Stimulated activated CD8-positive, alpha-beta memory T cell treated with anti-CD3 and anti-CD28 coated beads, Interleukin-7, amount 100 ng/mL, for 48 hours (primary cell): ENCODE measurements around the gene TWF1.
"Not testable (repeated sequence)": the region's sequence is repeated elsewhere in the genome, so short reads cannot be mapped to it uniquely, and the experiment has no call there.

Experiments
- DNase-seq, 2 donors: peaks; one replicate each; pipeline ENCODE4 v3.0.0-alpha.2; 2020; ENCODE audit warnings: low read depth in 1 of 2; ENCODE audit errors: extremely low read depth in 1 of 2

Gene TWF1

DNA sequence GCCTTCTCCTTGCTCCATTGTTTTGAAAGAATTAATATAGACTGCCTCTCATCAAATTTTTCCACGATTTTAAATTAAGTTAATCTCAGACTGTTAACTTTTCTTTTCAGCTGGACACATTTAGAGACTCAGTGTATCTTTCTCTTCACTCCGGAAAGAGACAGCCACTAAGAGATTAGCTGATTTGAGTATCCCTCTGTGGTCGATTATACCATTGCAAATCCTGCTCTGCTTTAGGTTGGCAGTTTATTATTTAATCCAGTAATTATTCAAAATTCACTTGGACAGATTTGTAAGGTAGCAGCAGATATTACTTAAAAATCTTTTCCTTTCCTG, 588 bp upstream of the TWF1 start:
- DNase-seq = no peak

DNA sequence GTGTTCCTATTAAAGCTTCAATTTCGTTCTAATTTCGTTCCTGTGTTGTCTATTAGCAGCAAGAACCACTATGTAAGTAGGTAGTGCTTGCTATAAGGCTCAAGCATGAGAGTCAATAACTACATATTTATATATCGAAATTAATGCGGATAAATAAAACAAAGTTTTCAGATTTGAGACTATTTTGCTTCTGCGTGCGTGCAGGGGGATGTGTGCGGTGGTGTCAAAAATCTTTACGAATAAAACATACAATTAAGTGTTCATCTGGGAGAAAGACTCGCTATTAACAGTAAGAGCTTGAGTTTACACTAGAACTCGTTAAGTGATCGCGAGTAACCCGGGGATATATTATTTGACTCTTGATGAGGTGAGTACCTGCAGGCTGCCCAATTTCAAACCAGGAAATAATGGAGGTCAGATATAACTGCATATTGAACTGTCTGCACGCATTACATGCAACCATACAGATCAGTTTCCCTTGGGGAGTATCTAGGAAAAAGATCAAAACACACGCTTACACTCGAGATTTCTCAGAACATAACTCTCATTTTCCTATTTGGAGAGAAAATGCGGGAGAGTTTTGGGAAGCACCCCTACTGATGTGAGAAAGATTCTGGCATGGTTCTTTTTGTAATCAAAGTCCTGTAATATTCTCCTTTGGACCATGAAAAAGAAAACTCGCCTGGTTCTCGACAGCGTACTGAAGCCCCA, 813 bp downstream of the TWF1 start:
- no peak for DNase-seq

DNA sequence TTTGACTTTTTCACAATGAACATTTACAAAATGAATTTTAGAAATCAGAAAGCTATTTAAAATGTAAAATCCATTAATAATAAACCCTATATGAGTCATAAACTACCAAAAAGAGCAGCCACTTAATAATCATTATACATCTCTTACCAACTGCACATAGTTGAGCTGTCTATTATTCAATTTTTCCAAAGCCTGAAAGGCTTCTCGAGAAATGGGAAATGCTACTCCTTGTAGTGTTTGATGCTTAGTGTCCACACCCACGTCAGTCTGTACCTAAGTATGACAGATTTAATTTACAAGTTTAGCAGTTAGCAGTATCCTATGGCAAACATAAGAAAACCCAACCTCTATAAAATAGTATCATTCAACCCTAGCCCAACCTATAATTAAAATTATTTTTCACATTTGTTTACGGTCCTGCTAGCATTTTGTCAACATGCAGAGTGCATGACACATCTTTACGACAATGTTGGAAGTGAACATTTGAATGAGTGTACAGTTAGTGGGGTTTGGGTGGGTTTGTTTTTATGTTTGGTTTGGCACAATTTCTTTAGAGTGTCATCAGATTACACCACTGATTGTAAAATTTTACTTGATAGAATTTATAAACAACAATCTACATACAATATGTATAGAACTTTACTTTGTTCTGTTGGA, 8.4 kb downstream of the TWF1 start:
- DNase-seq = no peak

DNA sequence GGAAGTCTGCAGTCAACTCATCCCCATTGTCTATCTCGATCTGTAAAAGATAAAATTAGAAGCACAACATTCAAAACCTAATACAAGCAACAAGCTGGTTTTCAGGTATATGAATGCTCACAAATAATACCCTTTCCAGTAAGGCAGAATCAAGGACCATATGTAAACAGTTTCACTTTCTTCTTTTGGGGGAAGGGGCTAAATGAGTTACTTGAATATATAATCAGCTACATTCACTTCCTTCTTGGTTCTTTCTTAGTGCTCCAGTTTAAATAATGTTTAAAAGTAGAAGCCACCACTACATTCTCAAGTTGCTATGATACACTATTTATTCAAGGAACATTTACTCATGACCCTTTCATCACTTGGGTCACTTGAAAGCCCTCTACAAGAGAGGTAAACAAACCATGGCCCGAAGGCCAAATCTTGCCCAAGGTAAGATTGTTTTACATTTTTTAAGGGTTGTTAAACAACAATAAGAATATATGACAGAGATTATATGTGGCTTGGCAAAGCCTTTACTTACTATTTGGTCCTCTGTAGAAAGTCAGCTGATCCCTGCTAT, 10.3 kb downstream of the TWF1 start:
- no peak for DNase-seq

DNA sequence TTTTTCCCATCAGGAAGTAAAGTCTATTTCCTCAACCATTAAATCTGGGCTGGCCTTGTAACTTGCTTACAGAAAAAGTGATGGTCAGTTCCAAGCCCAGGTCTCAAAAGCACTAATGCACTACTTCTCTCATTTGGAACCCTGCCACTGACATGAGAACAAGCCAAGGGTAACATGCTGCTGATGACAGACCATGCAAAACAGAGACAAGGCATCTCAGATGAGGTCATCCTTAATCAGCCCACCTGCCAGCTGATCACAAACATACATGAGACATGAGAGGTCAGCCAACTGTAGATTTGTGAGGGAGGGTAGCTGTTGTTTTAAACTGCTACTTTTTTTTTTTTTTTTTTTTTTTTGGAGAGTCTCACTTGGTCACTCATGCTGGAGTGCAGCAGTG, 16.2 kb downstream of the TWF1 start:
- no peak for DNase-seq

DNA sequence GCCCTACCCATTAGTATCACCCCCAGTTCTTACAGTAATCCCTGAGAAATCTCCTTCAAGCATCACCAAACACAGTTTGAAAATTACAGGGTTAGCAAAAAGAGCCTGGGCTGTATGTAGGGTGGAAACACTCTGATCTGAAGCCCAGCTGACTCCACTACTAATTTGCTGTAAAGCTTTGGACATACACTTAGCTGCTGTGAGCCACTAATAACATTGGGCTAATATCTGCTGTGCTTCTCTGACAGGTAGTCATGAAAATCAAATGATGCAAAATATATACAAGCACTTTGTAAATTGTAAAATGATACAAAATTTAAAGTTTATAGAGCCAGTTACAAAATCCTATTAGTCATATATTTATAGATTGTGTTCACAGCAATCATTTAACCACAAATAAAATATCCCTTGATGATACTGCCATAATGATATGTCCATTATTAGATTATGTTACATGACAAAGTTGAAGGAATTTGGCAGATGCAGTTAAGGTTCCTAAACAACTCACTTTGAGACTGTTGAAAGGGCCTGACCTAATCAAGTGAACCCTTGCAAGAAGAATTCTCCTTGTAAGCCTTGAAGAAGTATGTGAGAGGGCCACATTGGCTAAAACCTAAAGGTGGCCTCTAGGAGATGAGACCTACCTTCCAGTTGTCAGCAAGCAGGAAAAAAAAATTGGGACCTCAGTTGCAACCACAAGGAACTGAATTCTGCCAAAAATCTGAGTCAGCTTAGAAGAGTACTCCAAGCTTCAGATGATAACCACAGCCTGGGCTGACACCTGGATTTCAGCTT, 19.0 kb downstream of the TWF1 start:
- DNase-seq = no peak

- no peak for DNase-seq
These were observed 29.6 kb downstream of the TWF1 start for GRCh38 chr12:43776498-43776897.

DNA sequence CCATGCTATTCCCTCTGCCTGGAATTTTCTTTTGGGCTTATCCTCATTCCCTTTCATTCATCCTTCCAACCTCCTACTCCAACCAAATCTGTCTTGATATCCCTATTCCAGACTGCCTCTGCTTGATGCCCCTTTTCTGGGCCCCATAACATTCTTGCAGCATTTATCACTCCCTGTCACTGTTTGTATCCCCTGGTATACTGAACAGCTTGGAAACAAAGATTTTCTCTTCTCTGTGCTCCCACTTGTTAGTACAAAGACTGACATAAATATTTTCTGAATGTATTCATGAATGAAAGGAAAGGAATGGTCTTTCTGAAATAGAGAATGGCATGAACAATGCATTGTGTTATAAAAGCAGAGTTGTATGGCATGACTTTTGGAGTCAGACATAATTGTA, 39.8 kb downstream of the TWF1 start:
- DNase-seq = no peak

DNA sequence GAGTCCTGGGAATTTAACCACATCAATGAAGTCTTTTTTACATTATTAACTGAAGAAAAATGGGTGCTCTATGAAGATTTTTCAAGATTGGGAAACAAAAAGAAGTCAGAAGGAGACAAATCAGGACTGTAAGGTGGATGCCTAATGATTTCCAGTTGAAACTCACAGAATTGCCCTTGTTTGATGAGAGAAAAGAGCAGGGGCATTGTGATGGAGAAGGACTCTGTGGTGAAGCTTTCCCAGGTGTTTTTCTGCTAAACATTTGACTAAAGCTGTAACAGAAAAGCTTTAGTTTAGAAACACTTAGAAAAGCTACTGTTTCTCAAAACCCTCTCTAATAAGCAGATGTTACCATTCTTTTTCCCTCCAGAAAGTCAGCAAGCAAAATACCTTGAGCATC, 41.6 kb downstream of the TWF1 start:
- no peak for DNase-seq

DNA sequence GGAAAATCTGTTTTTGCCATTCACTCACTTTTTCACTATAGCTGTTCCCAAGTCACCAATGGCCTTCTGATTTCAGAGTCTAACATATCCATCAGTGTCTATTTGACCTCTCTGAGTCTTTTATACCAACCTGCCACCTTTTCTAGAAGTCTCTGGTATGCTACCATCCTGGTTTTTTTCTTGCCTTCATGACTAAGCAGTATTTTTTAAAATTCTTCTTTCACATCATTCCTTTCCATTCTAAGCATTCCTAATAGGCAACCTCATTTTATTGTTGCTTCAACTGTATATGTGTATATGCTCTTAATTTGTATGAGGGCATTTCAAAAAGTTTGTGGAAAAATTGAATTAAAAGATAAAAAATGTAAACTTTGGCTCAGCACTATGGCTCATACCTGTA, 42.3 kb downstream of the TWF1 start:
- no peak for DNase-seq

- no peak for DNase-seq
These were observed 43.5 kb downstream of the TWF1 start for GRCh38 chr12:43762596-43762995.

- no peak for DNase-seq
These were observed 44.6 kb downstream of the TWF1 start for GRCh38 chr12:43761500-43761899.

DNA sequence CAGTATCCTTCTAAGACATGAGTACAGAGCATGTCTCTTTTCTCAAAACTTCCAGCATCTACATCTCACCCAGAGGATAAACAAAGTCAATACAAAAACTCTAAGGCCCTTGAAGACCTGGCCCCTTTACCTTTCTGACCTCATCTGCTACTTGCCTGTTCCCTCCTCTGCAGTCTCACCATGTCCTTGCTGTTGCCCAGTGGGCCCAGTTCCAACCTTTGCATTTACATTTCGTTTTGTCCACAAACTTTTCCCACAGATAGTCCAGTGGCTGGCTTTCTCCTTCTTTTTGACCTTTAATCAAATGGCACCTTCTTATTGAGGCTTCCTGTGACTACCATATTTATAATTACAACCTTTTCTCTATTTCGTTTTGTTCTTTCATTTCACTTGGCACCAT, 45.7 kb downstream of the TWF1 start:
- no peak for DNase-seq

DNA sequence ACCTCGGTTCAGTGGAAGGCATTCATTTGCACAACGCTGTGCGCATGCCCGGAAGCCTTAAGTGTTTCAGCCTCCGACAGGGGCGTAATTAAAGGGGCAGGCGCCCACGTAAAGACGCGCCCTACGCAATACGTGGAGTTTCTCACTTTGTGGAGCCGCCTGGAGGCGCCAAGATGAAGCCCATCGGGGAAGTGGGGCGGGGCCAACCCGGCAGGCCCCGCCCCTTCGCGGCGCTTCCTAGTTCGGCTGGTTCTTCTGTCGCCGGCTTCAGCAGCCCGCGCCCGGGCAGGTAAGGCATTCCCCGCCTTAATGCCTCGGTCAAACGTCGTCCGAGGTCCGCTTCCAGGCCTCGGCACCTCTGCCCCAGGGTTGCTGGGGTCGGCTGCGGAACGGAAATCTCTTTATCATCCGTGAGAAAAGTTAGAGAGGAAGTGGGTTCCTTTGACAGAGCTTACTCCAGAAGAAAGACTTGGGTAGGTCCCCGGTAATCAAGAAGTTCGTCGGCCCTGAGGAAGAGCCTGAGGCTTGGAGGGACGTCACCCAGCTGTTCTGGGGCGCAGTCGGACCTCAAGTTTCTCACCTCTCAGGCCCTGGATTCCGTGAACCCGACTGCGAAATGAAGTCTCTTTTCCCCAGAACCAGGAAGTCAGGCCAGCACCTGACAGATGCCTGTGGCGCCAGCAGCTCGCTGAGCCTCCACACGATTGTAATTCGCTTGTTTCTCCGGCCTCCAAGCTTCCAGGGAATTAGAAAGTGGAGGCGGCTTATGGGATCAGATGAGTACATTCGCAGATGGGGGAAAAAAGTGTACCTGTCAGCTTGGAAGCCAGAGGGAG, 47.2 kb downstream of the TWF1 start, which contains the start of the genes IRAK4 and PUS7L:
IRAK4 (plus strand) TSS at position 224 of the 836 bp plus-strand sequence. CDS start 9,161 bp downstream, outside the sequence.
PUS7L (minus strand) TSS at position 63 of the 836 bp plus-strand sequence. CDS start 3,545 bp downstream, outside the sequence.
- peak; percentile 82 to 92 for DNase-seq

DNA sequence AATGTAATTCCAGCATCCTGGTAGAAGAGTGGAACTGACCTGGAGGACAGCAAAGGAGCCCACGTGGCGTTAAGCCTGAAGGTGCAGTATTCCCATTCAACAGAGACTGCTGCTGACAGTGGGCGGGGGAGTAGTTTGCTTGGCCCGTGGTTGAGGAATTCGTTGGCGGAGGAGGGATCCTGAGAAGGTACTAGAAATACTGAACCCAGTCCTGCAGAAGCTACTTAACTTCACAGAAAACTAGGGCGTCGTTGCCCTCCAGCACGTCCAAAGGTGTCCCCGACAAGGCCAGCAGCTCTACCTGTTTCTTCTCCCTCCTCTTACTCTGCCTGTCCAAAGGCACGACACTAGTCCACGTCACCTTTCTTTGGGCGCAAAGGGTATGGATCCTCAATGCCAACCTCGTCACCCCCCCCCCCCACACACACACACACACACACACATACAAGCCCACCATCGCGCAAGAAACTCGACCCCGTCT, 47.8 kb downstream of the TWF1 start:
- DNase-seq = peak in 1 of 2 donors; percentile 1

DNA sequence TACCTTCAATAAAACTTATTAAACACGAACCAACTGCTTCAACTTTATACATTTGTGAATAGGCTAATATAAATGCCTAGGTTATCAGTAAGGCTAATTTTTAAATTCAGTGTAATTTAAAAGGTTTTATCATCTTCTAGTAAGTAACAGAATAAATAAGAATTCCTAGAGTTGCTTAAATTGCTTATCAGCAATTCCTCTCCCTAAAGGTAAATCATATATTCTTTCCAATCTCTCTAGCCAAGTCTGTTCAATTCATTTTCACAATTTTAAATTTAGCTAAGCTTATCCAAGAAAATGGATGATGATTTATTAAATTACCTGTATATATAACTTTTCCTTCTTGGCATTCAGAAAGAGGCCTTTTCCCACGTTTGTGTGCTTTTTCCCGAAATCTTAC, 52.1 kb downstream of the TWF1 start:
- DNase-seq = no peak

- not testable (repeated sequence) for DNase-seq
These were observed 54.8 kb downstream of the TWF1 start for GRCh38 chr12:43751360-43751759.

- no peak for DNase-seq
These were observed 55.3 kb downstream of the TWF1 start for GRCh38 chr12:43750814-43751213.

- no peak for DNase-seq
These were observed 57.1 kb downstream of the TWF1 start for GRCh38 chr12:43749016-43749415.

GRCh38 chr12:43744826-43745225, 61.3 kb downstream of the TWF1 start:
- DNase-seq = no peak
